OCI-LY3 (cell line): ENCODE data around the gene PPL.

Experiments used
- H2AFZ ChIP-seq: fragments of 200-600, 300-600 bp; shearing (Covaris generic); 2 replicates; pipeline ENCODE4 v1.6.0; 2014; ENCODE audit warnings: antibody characterized with exemption, low read depth, low read length
- H3K27ac ChIP-seq: fragments of 200-600, 300-600 bp; sonication (generic); 2 replicates; pipeline ENCODE4 v1.5.1; 2014; ENCODE audit warnings: mild to moderate bottlenecking, low read length, moderate library complexity, mixed read lengths
- H3K27me3 ChIP-seq: fragments of 200-600, 300-600 bp; sonication (generic); 2 replicates; pipeline ENCODE4 v1.6.1; 2014; ENCODE audit warnings: low read depth, low read length, mixed read lengths
- H3K36me3 ChIP-seq: fragments of 200-600, 300-600 bp; sonication (generic); replicated peaks from 2 replicates; pipeline ENCODE3; 2014; ENCODE audit warnings: low read depth, low read length, mixed read lengths
- H3K4me1 ChIP-seq: fragments of 300-600, 200-600 bp; sonication (generic); 2 replicates; pipeline ENCODE4 v1.6.1; 2014; ENCODE audit warnings: low read length, mixed read lengths
- H3K4me2 ChIP-seq: fragments of 200-600, 300-600 bp; sonication (generic); 2 replicates; pipeline ENCODE4 v1.6.1; 2014; ENCODE audit warnings: low read length, mixed read lengths
- H3K4me3 ChIP-seq: fragments of 300-600, 200-600 bp; sonication (generic); 2 replicates; pipeline ENCODE4 v1.5.1; 2014; ENCODE audit warnings: antibody characterized with exemption, mild to moderate bottlenecking, low read length, moderate library complexity
- H3K79me2 ChIP-seq: fragments of 300-600, 200-600 bp; shearing (Covaris generic); 2 replicates; pipeline ENCODE4 v1.6.1; 2014; ENCODE audit warnings: mild to moderate bottlenecking, low read length, mixed read lengths
- H3K9ac ChIP-seq: fragments of 300-600, 200-600 bp; shearing (Covaris generic); 2 replicates; pipeline ENCODE4 v1.6.0; 2014; ENCODE audit warnings: mild to moderate bottlenecking, low read length, moderate library complexity
- H3K9me3 ChIP-seq: fragments of 200-600, 300-600 bp; shearing (Covaris generic); 2 replicates; pipeline ENCODE4 v1.6.1; 2014; ENCODE audit warnings: low read length, mixed read lengths; ENCODE audit not compliant: insufficient read depth
- H4K20me1 ChIP-seq: fragments of 200-600, 300-600 bp; sonication (generic); 2 replicates; pipeline ENCODE4 v1.6.1; 2016; ENCODE audit warnings: low read length, mixed read lengths; ENCODE audit not compliant: insufficient read depth
- EZH2phosphoT487 ChIP-seq: fragments of 200-600 bp; shearing (Covaris generic); IDR thresholded peaks from 2 replicates; pipeline ENCODE4 v1.6.1; 2018; ENCODE audit warnings: antibody characterized with exemption, mixed run types, low read depth
- TF ChIP-seq, protein P1 (sequence below): fragments of 200-600, 300-600 bp; sonication (generic); IDR thresholded peaks from 2 replicates; pipeline ENCODE4 v1.5.1; 2014; ENCODE audit warnings: antibody characterized with exemption, low read length, low read depth

PPL gene

DNA sequence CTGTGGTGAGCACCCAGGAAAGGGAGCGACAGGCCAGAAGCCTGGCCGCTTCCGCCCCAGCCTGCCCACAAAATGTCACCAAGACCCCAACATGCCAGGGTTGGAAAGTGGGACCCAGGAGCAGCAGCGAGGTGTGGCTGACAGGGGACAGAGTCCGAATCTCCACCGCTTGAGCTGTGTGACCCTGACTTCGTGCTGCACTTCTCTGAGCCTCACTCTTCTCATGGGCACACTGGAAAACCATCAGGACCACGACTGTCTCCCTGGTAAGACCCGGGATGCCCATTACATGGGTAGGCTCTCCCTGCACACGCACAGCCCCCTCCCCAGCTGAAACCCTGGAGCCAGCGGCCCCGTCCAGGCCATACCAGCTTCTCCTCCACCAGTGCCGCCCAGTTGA, 34.9 kb downstream of the PPL start:
- no peaks in the 10 kb centered on the region for H4K20me1 ChIP-seq
- no peaks in the 10 kb centered on the region for H3K79me2 ChIP-seq
- no peak overlapping the region for H3K4me2 ChIP-seq
- no peak overlapping the region for H2AFZ ChIP-seq
- no peaks in the 10 kb centered on the region for H3K4me1 ChIP-seq
- no peaks in the 10 kb centered on the region for H3K9me3 ChIP-seq
- H3K27ac ChIP-seq = no peak overlapping the region
- no peaks in the 10 kb centered on the region for H3K27me3 ChIP-seq
- H3K36me3 ChIP-seq = no peaks in the 10 kb centered on the region
- no peak overlapping the region for H3K4me3 ChIP-seq
- no peak overlapping the region for H3K9ac ChIP-seq
- TF ChIP-seq, protein P1, sequence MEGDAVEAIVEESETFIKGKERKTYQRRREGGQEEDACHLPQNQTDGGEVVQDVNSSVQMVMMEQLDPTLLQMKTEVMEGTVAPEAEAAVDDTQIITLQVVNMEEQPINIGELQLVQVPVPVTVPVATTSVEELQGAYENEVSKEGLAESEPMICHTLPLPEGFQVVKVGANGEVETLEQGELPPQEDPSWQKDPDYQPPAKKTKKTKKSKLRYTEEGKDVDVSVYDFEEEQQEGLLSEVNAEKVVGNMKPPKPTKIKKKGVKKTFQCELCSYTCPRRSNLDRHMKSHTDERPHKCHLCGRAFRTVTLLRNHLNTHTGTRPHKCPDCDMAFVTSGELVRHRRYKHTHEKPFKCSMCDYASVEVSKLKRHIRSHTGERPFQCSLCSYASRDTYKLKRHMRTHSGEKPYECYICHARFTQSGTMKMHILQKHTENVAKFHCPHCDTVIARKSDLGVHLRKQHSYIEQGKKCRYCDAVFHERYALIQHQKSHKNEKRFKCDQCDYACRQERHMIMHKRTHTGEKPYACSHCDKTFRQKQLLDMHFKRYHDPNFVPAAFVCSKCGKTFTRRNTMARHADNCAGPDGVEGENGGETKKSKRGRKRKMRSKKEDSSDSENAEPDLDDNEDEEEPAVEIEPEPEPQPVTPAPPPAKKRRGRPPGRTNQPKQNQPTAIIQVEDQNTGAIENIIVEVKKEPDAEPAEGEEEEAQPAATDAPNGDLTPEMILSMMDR = no peak
- no peak for TF ChIP-seq EZH2phosphoT487

DNA sequence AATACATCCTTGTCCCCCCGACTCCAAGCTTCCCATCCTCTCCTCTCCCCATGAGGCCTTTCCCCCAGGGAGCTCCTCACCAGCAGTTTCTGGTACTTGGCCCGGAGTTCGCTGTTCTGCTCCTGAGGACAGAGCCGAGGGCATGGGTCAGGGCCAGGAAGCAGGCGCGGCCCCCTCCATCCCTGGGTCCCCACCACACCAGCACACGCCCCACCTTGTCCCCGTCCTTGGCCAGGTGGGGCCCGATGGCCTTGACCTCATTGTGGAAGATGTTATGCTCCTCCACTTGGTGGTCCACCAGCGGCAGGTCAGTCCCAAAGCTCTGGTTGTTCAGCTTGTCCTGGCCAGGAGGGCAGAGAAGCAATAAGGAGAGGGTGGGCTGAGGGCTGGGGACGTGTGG, 36.2 kb downstream of the PPL start:
- H3K27ac ChIP-seq = no peak overlapping the region
- no peaks in the 10 kb centered on the region for H3K79me2 ChIP-seq
- no peaks in the 10 kb centered on the region for H4K20me1 ChIP-seq
- no peaks in the 10 kb centered on the region for H3K9me3 ChIP-seq
- H2AFZ ChIP-seq = no peak overlapping the region
- H3K36me3 ChIP-seq = no peaks in the 10 kb centered on the region
- TF ChIP-seq EZH2phosphoT487 = no peak
- TF ChIP-seq, protein P1 = no peak
- no peaks in the 10 kb centered on the region for H3K4me1 ChIP-seq
- H3K4me3 ChIP-seq = no peak overlapping the region
- no peak overlapping the region for H3K9ac ChIP-seq
- no peak overlapping the region for H3K4me2 ChIP-seq
- no peaks in the 10 kb centered on the region for H3K27me3 ChIP-seq

DNA sequence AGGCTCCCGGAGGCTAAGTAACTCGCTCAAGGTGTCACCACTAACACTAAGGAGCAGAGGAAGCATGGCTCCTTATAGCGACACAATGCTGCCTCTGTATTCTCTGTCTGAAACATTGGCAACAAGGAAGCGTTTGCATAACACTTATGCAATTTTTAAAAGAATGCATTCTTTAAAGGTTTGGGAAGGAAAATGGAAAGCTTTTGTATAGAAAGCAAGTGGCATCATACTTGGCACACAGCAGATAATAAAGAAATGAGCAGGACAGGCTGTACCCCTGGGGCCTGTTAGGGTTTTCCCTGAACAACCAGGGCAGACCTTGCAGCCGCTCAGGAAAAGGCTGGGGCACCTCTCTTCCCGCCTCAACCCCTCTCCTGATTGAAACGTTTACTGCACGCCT, 36.9 kb downstream of the PPL start:
- H3K27me3 ChIP-seq = no peaks in the 10 kb centered on the region
- H3K9me3 ChIP-seq = no peaks in the 10 kb centered on the region
- H3K4me1 ChIP-seq = no peaks in the 10 kb centered on the region
- no peak overlapping the region for H2AFZ ChIP-seq
- no peak overlapping the region for H3K4me3 ChIP-seq
- no peak overlapping the region for H3K9ac ChIP-seq
- no peaks in the 10 kb centered on the region for H3K36me3 ChIP-seq
- H3K79me2 ChIP-seq = no peaks in the 10 kb centered on the region
- H3K4me2 ChIP-seq = no peak overlapping the region
- TF ChIP-seq EZH2phosphoT487 = no peak
- TF ChIP-seq, protein P1 = no peak
- H4K20me1 ChIP-seq = no peaks in the 10 kb centered on the region
- H3K27ac ChIP-seq = no peak overlapping the region

DNA sequence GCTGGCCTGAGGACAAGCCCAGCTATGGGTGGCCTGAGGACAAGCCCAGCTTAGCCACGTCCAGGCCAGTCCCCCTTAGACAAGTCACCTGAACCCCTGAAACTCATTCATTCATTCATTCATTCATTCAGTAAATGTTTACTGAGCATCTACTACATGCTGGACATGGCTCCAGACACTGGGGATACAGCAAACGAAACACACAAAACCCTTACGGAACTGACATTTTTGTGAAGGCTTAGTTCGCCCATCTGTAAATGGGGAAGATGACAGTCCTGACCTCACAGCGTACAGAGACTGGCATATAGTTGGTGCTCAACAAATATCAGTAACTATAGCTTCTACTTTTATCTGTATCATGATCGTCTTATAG, 37.5 kb downstream of the PPL start:
- Histone ChIP-seq H3K27me3 (no peaks in the 10 kb centered on the region), H3K4me3 (no peak overlapping the region), H3K27ac (no peak overlapping the region), H3K9me3 (no peaks in the 10 kb centered on the region), H2AFZ (no peak overlapping the region), H3K4me1 (no peaks in the 10 kb centered on the region), H3K4me2 (no peak overlapping the region), H3K79me2 (no peaks in the 10 kb centered on the region), H4K20me1 (no peaks in the 10 kb centered on the region), H3K9ac (no peak overlapping the region), H3K36me3 (no peaks in the 10 kb centered on the region)
- no peak for TF ChIP-seq EZH2phosphoT487
